Stomach smooth muscle (tissue), 2 donors: ENCODE data around the gene CRISPLD2.

ENCODE experiments used
- H3K27ac ChIP-seq: one replicate; pipeline ENCODE4 v1.7.0; 2013; ENCODE audit warnings: mild to moderate bottlenecking, low read length, inconsistent platforms
- H3K27me3 ChIP-seq, 2 donors: one replicate each; pipeline ENCODE4 v1.7.0; 2013; ENCODE audit warnings: low read length in 2 of 2; ENCODE audit not compliant: insufficient read depth in 2 of 2, control insufficient read depth in 1 of 2
- H3K36me3 ChIP-seq, 2 donors: one replicate each; pipeline ENCODE4 v1.7.0; 2013; ENCODE audit warnings: low read length in 2 of 2; ENCODE audit not compliant: control insufficient read depth in 2 of 2, insufficient read depth in 2 of 2
- H3K4me1 ChIP-seq: one replicate; pipeline ENCODE4 v1.7.0; 2013; ENCODE audit warnings: low read length; ENCODE audit not compliant: control insufficient read depth, insufficient read depth
- H3K4me3 ChIP-seq, 2 donors: one replicate each; pipeline ENCODE4 v1.7.0; 2013; ENCODE audit warnings: low read length in 2 of 2
- H3K9ac ChIP-seq, 2 donors: one replicate each; pipeline ENCODE4 v1.7.0; 2013; ENCODE audit warnings: low read length in 2 of 2, mild to moderate bottlenecking in 1 of 2
- H3K9me3 ChIP-seq, 2 donors: one replicate each; pipeline ENCODE4 v1.7.0; 2013; ENCODE audit warnings: low read length in 2 of 2; ENCODE audit not compliant: control insufficient read depth in 2 of 2
- donor health status: healthy.
- donor health status: Pancreatic carcinoma.

The CRISPLD2 gene

DNA sequence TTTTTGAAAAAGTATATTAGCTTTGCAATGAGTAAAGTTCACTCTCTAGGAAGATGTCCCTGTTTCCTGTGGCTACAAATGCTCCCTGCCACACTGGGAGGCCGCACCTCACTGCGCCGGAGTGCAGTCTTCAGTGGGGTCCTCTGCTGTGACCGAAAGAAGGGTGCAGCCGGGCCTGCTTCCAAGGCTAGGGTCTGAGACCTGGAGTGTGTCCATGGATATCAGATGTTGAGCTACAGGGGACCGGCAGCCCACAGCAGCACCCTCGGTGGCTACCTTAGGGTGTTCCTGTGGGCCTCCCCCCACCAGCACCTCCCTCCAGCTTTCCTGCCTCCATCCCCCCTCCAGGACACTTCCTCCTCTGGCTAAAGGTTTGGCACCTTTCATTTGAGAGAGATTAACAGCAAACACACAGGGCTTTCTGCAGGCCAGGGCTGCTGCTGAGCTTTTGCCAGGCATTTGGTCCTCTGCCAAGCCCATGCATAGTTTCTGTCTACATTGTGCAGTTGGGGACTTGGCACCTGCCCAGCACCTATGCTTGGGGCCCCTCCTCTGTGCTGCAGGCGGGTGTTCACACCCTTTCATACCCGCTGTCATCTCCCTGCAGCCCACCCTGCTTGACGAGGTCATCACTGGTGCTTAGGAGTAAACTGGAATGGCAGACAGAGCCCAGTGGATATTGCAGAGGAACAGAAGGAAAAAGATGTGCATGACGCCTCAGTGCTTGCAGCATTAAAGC lies 33.8 kb upstream of the CRISPLD2 start:
- peaks cover 17% of the 10 kb centered on the region for H3K4me1 ChIP-seq
- peak overlapping the region; percentile 18 for H3K27ac ChIP-seq
- H3K9ac ChIP-seq, result no peak overlapping the region
- no peaks in the 10 kb centered on the region for H3K9me3 ChIP-seq
- no peaks in the 10 kb centered on the region for H3K27me3 ChIP-seq
- H3K36me3 ChIP-seq, result no peaks in the 10 kb centered on the region
- no peak overlapping the region for H3K4me3 ChIP-seq

DNA sequence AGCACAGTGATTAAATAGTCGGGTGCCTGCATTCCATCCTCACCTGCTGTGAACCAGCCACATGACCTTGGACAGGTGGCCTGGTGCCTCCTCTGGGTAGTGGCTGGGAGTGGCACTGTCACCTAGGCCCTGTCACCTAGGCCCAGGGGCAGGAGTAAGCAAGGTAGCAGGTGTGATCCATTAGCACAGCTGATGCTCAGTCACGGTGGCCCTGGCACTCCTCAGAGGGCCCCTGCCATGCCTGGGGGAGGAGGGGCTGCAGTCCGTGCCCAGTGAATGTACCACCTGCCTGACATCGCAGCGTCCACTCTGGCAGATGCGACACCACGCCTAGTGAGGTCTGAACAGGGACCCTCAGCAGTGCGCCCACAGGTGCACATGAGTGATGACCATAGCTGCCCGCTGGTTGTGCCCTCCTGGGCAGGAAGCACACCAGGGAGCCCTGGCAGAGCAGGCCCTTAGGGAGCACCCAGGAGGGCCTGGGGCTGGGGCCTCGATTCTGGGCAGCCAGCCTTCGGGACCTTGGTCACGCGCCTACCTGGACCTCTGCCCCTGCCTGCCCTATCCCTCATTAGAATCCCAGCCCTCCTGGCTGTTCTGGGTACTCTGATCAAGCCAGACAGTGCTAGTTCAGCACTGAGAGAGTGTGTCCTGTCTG lies 33.1 kb upstream of the CRISPLD2 start:
- peaks cover 17% of the 10 kb centered on the region for H3K4me1 ChIP-seq
- H3K9me3 ChIP-seq, result no peaks in the 10 kb centered on the region
- peak overlapping the region in 1 of 2 donors; percentile 12 for H3K4me3 ChIP-seq
- H3K27me3 ChIP-seq, result no peaks in the 10 kb centered on the region
- H3K27ac ChIP-seq, result peak overlapping the region; percentile 49
- H3K36me3 ChIP-seq, result no peaks in the 10 kb centered on the region
- peak overlapping the region; percentile 21 to 50 for H3K9ac ChIP-seq

DNA sequence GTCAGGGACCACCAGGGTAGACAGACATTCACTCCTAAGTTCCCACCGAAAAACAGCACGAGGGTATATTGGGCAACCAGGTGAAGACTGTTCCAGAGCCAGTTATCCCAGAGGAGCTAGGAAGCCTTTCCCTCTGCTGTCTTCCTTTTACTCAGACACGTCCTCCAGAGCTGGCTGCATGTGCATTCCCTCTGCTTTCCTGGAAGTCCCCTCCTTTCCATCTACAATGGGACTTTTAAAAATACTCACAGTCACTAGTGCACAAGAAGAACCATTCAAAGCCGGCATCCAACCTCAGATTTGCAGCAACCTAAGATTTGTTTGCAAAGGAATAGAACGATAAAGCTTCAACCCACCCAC lies 32.5 kb upstream of the CRISPLD2 start:
- Histone ChIP-seq H3K36me3 (no peaks in the 10 kb centered on the region), H3K9ac (peak overlapping the region; percentile 21 to 50), H3K27ac (peak overlapping the region; percentile 49), H3K4me3 (no peak overlapping the region), H3K27me3 (no peaks in the 10 kb centered on the region), H3K4me1 (peaks cover 17% of the 10 kb centered on the region), H3K9me3 (no peaks in the 10 kb centered on the region)

DNA sequence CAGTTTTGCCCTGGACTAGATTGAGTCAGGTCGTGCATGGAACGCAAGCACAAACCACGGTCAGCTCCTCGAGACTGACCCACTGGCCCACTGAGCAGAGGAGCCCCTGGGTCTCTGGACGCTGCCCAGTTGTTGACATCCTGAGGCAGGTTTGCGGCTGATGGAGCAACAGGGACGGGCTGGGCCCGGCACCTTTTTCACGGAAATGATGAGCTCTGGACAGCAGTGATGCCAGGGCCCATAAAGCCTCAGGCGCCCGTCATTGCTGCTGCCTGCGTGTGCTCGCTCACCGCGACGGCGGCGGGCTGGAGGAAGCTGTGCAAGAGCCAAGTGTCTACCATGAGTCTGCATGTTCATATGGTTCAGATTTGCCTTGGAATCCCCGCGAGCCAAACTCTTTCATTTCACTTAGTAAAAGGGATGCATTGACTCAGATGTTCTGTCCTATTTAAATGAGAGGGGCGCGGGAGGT lies 30.8 kb upstream of the CRISPLD2 start:
- H3K27ac ChIP-seq, result no peak overlapping the region
- H3K4me3 ChIP-seq, result no peak overlapping the region
- peaks cover 17% of the 10 kb centered on the region for H3K4me1 ChIP-seq
- no peaks in the 10 kb centered on the region for H3K27me3 ChIP-seq
- no peak overlapping the region for H3K9ac ChIP-seq
- H3K36me3 ChIP-seq, result no peaks in the 10 kb centered on the region
- H3K9me3 ChIP-seq, result no peaks in the 10 kb centered on the region

DNA sequence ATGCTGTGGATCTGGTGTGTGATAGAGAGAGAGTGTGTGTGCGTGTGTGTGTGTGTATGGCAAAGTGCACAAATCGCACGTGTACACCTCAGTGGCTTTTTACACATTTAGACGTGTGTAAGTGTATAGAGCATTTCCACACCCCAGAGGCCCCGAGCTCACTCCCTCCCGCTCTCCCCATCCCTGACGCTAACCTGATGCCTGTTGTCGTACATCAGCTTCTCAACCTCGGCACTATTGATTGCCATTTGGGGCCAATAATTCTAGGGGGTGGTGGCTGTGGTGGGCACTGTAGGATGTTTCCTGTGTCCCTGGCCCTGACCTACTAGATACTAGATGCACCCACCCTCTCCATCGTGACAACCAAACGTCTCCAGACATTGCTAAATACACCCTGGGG lies 30.4 kb upstream of the CRISPLD2 start:
- Histone ChIP-seq H3K36me3 (no peaks in the 10 kb centered on the region), H3K9me3 (no peaks in the 10 kb centered on the region), H3K27me3 (no peaks in the 10 kb centered on the region), H3K4me3 (no peak overlapping the region), H3K9ac (no peak overlapping the region), H3K27ac (no peak overlapping the region), H3K4me1 (peaks cover 20% of the 10 kb centered on the region)

DNA sequence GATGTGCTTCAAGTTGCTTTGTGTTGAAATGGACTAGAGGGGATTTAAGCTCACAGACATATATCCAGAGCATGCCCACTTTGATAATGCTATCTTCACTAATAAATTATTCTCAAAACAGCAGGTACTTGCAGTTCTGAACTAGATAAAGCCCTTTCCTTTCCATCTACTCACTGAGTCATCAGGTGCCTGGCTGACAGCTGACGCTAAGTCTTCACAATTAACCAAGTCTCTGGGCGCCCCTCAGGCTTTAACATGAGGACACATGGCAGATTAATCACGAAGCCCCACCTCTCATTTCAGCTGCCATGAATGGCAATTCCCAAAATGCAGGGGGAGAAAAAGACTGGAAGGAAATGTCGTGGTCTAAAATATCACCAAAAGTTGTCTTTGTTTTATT lies 29.5 kb upstream of the CRISPLD2 start:
- H3K9ac ChIP-seq, result no peak overlapping the region
- H3K36me3 ChIP-seq, result no peaks in the 10 kb centered on the region
- peaks cover 28% of the 10 kb centered on the region for H3K4me1 ChIP-seq
- H3K27me3 ChIP-seq, result no peaks in the 10 kb centered on the region
- no peak overlapping the region for H3K4me3 ChIP-seq
- no peak overlapping the region for H3K27ac ChIP-seq
- no peaks in the 10 kb centered on the region for H3K9me3 ChIP-seq

DNA sequence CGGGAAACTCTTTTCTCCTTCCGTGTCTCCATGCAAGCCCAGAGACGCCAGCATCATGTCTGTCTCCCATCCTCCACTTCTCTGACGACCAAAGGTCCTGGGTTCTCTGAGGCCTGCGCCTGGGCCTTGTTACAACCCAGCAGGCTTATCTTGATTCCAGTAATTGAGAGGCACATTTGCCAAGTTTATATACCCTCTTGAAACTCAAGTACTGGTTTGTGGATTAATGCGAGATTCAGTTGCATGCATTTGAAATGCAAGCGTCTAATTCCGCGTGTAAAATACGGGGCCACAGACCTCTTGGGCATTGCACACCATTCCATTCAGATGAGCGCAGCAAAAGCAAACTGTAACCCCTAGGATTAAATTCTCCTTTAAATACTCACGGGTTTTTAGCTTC lies 28.7 kb upstream of the CRISPLD2 start:
- Histone ChIP-seq H3K4me3 (no peak overlapping the region), H3K27ac (no peak overlapping the region), H3K4me1 (peaks cover 28% of the 10 kb centered on the region)

DNA sequence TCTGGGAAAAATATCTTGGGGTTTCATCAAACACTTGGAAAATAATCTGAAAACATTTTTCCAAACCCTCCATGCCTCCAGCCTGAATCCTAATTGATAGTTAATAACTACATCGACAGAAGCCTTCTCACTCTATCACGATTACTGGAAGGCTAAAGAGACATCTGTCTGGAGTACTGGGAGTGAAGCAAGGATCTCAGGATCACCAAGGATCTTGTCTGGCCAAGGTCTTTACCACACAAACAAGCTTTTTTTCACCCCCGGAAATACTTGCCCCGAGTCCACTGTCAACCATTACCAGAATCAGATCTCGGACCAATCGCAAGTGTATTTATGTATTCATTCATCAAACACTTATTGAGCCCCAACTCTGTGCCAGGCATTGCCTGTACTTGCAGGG lies 28.3 kb upstream of the CRISPLD2 start:
- Histone ChIP-seq H3K27ac (no peak overlapping the region), H3K27me3 (no peaks in the 10 kb centered on the region), H3K4me1 (peaks cover 24% of the 10 kb centered on the region), H3K36me3 (no peaks in the 10 kb centered on the region), H3K4me3 (no peak overlapping the region), H3K9me3 (no peaks in the 10 kb centered on the region), H3K9ac (no peak overlapping the region)

More for the DNA sequence above, 28.7 kb upstream of the CRISPLD2 start:
- Histone ChIP-seq H3K27me3 (no peaks in the 10 kb centered on the region), H3K9ac (no peak overlapping the region), H3K36me3 (no peaks in the 10 kb centered on the region), H3K9me3 (no peaks in the 10 kb centered on the region)

DNA sequence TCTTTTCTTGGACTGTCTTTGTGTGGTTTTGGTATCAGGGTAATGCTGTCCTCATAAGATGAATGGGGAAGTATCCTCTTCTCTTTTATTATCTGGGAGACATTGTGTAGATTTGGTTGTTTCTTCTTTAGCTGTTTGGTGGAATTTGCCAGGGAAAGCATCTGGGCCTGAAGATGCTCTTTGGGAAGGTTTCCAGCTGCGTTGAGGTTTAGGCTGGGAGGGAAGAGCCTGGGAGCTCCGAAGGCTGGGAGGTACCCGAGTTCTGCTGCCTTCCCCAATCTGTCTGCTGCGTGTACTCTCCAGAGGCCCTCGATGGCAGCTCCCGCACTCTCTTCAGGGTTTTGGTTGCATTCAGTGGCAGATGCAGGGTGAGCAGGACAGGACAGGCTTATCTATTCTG lies 25.6 kb upstream of the CRISPLD2 start:
- Histone ChIP-seq H3K27ac (peak overlapping the region; percentile 86), H3K27me3 (no peaks in the 10 kb centered on the region), H3K4me3 (peak overlapping the region in 1 of 2 donors; percentile 55), H3K9me3 (no peaks in the 10 kb centered on the region), H3K9ac (peak overlapping the region in 1 of 2 donors; percentile 51), H3K36me3 (no peaks in the 10 kb centered on the region), H3K4me1 (peaks cover 16% of the 10 kb centered on the region)

DNA sequence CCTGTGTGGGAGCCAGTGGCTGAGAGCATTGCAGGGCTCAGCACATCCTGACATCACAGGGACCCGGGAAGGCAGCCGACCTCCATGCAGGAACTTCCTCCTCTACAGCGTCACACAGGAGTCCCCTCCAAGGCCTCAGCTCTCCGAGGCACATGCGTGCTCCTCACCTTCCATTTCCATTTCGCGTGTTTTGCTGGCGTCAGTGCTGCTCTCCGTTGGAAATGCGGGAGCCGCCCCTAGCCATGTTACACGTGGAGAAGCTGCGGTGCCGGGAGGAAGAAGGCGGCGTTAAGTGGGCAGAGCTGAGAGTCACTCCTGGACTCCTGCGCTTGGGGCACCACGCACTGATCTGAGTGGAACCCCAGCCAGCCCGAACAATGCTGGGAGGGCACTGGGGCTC lies 25.2 kb upstream of the CRISPLD2 start:
- H3K27me3 ChIP-seq, result no peaks in the 10 kb centered on the region
- peak overlapping the region in 1 of 2 donors; percentile 51 for H3K9ac ChIP-seq
- H3K4me1 ChIP-seq, result peaks cover 16% of the 10 kb centered on the region
- H3K36me3 ChIP-seq, result no peaks in the 10 kb centered on the region
- peak overlapping the region; percentile 86 for H3K27ac ChIP-seq
- H3K9me3 ChIP-seq, result no peaks in the 10 kb centered on the region
- H3K4me3 ChIP-seq, result peak overlapping the region; percentile 47 to 55
